Activated CD8-positive, alpha-beta memory T cell treated with anti-CD3 and anti-CD28 coated beads for 48 hours (primary cell): Measurements from ENCODE around the gene PPP5C.
"Not testable (repeated sequence)": the region's sequence is repeated elsewhere in the genome, so short reads cannot be mapped to it uniquely, and the experiment has no call there.

Source experiments
- DNase-seq, 3 experiments: peaks; one replicate each; pipeline ENCODE4 v3.0.0-alpha.2; 2020; ENCODE audit warnings: low read depth in 2 of 3, low spot score in 2 of 3

The PPP5C gene

DNA sequence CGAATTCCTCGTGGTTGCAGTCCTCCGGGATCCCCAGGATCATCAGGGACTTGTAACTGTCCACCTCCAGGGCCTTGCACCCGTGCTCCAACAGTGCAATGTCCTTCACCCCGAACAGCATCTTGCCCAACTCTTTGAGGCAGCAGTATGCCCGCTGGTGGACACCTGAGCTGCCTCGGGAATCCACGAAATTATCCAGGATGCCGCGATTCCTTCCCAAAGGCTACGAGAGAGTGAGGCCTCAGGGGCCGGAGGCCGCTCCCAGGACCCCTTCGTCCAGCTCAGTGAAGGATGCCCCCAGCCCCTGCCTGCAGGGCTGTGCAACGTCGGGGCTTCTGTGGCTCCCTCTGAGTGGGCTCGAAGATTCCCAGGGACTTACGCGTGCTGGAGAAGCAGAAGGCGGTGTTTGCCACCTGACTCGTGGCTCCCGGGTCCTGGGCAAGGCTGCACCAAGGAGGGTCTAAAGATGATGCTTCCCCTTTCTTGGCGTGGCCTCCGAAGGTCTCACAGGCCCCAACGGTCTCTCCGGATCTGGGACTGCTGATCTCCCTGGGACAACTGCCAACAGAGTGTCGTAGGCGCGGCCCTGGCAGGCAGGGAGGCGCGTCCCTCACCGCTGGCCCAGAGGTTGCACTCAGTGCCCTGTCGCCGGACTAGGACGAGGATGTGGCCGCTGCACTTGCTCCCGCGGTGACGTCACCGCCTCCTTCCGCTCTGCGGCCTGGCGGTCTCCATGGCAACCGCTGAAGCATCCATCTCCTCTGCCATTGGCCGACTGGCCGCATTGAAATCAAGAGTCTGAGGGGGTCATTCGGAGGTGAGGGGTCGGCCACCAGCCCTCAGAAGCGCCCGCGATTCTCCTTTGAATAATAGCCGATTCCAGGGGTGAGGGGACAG lies 81.6 kb downstream of the PPP5C start, which contains the start of gene PNMA8C:
Gene PNMA8C, minus strand, starts transcription at position 698 of the 897 bp plus-strand sequence. Its CDS starts 577 bp downstream, at position 121.
- DNase-seq, result peak in 1 of 3 experiments; percentile 17

DNA sequence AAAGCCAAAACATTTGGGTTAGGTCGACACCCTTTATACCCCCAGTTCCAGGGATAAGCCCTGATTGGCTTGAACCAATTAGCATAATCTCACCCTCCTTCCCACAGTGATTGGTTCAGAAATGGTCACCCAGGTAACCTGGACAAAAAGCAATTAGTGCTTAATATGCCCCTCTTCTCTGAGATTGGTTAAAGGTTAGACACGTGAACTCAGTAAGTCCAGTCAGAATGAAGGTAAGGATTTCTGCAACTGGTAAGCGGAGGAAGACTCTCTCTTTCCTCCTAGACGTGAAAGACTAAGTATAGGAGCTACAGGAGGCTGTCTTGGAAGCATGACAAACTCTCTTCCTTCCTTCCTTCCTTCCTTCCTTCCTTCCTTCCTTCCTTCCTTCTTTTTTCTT lies 83.1 kb downstream of the PPP5C start:
- no peak for DNase-seq

DNA sequence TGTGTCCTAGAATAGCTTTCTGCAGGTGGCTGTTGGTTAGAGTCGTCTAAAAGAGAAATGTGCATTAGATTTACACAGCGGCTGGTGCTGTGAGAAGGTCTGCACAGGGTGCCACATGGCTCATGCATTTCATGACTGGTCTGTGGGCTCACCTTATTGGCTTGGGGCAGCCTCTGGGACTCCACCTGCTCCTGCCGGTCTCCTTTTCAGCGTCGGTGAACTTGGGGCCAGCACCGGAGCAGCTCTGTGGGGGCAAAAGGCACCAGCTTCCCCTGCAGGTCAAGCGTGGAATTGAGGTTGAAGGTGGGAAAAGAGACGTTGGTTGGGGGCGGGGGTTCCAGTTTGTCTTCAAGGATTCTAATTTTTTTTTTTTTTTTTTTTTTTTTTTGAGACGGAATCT lies 84.9 kb downstream of the PPP5C start:
- no peak for DNase-seq

DNA sequence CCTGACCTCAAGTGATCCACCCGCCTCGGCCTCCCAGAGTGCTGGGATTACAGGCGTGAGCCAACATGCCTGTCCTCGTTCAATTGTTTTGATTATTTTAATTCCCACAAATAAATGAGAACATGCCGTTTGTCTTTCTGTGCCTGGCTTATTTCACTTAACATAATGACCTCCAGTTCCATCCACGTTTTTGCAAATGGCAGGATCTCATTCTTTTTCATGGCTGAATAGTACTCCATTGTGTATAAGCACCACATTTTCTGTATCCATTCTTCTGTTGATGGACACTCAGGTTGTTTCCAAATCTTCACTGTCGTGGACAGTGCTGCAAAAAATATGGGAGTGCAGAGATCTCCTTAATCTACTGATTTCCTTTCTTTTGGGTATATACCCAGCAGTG lies 86.6 kb downstream of the PPP5C start:
- not testable (repeated sequence) for DNase-seq

DNA sequence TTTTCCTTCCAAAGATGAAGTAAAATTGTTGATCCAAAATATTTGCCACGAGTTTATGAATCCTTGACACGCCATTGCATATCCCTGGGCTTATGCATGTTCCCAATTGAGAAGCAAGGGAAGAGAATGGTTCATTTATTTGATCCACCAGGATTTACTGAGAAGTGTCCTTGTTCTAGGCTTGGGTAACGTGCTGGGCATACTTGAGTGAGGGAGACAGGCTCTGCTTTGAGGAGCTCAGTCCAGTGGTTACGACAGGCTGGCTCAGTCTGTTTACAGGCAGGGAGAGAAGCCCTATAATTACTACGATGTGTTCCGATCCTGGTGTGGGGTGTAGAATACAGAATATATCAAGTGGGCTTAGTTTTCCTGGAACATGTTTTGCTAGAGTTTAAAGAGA lies 88.1 kb downstream of the PPP5C start:
- DNase-seq, result no peak

DNA sequence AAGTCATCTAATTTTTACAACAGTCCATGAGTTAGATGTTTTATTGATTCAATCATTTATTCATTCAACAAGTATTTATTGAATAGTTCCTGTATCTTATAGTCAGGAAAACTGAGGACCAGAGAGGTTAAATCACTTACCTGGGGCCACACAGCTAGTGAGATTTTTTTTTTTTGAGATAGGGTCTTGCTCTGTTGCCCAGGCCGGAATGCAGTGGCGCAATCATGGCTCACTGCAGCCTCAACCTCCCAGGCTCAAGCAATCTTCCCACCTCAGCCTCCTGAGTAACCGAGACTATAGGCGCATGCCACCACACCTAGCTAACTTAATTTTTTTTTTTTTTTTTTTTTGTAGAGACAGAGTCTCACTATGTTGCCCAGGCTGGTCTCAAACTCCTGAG lies 88.8 kb downstream of the PPP5C start:
- DNase-seq, result not testable (repeated sequence)
